Muscle of leg (tissue), 11 donors: Measurements from ENCODE around the gene INTS1. TPM values are rescaled to one million over a fixed set of nuclear protein-coding genes. Genes with fewer than 3 reads are reported as not detected.

Experiments
- DNase-seq: peaks from one replicate; pipeline ENCODE4 v3.0.0; 2013
- H3K27ac ChIP-seq: one replicate; pipeline ENCODE4 v1.5.1; 2013; ENCODE audit warnings: mild to moderate bottlenecking, low read length, control low read depth
- H3K27me3 ChIP-seq: one replicate; pipeline ENCODE4 v1.6.1; 2013; ENCODE audit warnings: low read length; ENCODE audit not compliant: control insufficient read depth, insufficient read depth
- H3K36me3 ChIP-seq: one replicate; pipeline ENCODE4 v1.6.1; 2013; ENCODE audit warnings: low read length; ENCODE audit not compliant: control insufficient read depth, insufficient read depth
- H3K4me1 ChIP-seq: one replicate; pipeline ENCODE4 v1.6.1; 2013; ENCODE audit warnings: low read length; ENCODE audit not compliant: control insufficient read depth, insufficient read depth
- H3K4me3 ChIP-seq: one replicate; pipeline ENCODE4 v1.5.1; 2013; ENCODE audit warnings: low read length, control low read depth
- H3K9me3 ChIP-seq: replicated peaks from 2 replicates; pipeline ENCODE4 v1.6.1; 2013; ENCODE audit warnings: low read depth, low read length; ENCODE audit not compliant: control insufficient read depth
- WGBS: methylation state at CpG from one replicate; pipeline ENCODE4 v1.1.5; 2013; ENCODE audit warnings: missing lambda C conversion rate; ENCODE audit not compliant: insufficient coverage; 5-methylcytosine and 5-hydroxymethylcytosine counted together
- polyA plus RNA-seq, 8 donors: library from polyadenylated mRNA; unstranded; fragments of 120-200 nt; gene quantifications; one replicate each; pipeline versions ENCODE4 v1.2.1 to v1.2.3, GENCODE V29; 2013; ENCODE audit warnings: inconsistent platforms in 1 of 8, low replicate concordance in 1 of 8; ENCODE audit not compliant: insufficient read length in 8 of 8, insufficient read depth in 1 of 8
- total RNA-seq: library from RNA; stranded (reverse); fragments of 120-200 nt; gene quantifications from one replicate; pipeline ENCODE4 v1.2.4, GENCODE V29; 2013

INTS1 gene
- total and polyA plus RNA-seq, 9 donors = 16.7 to 63.4 (median 49.9) TPM

DNA sequence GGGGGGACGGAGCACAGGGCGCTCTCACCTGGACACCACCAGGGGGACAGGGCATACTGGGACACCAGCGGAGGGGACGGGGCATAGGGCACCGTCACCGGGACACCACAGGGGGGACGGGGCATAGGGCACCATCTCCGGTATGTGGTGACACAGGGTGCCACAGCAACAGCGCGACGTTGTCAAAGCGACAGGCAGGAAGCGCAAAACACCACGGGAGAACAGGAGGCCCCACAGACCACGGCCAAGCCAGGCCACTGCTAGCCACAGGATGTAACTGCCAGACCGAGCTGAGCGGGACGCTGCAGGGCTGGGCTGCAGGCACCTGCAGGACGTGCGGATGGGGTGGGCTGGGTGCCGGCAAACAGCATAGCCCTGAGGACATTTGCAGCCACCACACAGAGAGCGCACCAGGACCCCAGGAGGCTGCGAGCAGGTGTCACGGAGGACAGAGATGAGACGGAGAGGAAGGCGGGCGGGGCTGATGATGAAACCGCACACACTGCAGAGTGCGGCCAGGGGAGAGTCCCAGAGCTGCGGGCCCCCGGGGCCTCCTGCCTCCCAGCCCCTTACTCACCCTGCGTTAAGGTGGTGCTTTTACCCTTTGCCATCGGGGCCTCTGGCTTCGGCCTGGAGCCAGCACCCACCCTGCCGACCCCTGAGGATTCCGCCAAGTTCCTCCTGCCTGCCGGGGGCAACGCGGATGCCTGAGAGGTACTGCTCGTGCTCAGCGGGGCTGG lies 62.4 kb downstream of the INTS1 start:
- H3K9me3 ChIP-seq = no peaks in the 10 kb centered on the region
- peaks cover 2% of the 10 kb centered on the region for H3K4me1 ChIP-seq
- H3K4me3 ChIP-seq = no peak overlapping the region
- no peaks in the 10 kb centered on the region for H3K27me3 ChIP-seq
- DNase-seq = no peak
- H3K27ac ChIP-seq = no peak overlapping the region
- 80% methylated on average over 40 of the region's 41 CpGs for WGBS
- no peaks in the 10 kb centered on the region for H3K36me3 ChIP-seq

DNA sequence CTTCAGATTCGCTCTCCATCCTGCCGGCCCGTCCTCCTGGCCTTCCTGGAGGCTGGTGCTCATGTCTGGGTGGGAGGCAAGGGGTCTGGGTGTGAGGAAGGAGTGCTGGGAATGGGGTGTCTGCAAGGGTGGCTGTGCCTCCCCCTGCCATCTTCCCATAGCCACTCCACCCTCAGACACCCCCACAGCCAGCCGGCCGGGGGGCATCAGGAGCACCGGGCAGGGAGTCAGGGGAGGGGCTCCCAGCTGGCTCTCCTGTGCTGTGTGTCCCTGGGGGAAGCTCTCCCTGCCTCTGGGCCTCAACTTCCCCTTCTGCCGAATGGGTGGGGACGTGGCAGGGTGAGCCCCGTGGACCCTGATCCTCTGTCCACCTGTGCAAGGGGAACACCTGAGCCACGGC lies 63.6 kb downstream of the INTS1 start:
- H3K27me3 ChIP-seq = no peaks in the 10 kb centered on the region
- WGBS = 70% methylated on average over 6 of the region's 10 CpGs
- H3K4me3 ChIP-seq = no peak overlapping the region
- H3K9me3 ChIP-seq = no peaks in the 10 kb centered on the region
- no peaks in the 10 kb centered on the region for H3K4me1 ChIP-seq
- no peaks in the 10 kb centered on the region for H3K36me3 ChIP-seq
- DNase-seq = no peak
- H3K27ac ChIP-seq = no peak overlapping the region

DNA sequence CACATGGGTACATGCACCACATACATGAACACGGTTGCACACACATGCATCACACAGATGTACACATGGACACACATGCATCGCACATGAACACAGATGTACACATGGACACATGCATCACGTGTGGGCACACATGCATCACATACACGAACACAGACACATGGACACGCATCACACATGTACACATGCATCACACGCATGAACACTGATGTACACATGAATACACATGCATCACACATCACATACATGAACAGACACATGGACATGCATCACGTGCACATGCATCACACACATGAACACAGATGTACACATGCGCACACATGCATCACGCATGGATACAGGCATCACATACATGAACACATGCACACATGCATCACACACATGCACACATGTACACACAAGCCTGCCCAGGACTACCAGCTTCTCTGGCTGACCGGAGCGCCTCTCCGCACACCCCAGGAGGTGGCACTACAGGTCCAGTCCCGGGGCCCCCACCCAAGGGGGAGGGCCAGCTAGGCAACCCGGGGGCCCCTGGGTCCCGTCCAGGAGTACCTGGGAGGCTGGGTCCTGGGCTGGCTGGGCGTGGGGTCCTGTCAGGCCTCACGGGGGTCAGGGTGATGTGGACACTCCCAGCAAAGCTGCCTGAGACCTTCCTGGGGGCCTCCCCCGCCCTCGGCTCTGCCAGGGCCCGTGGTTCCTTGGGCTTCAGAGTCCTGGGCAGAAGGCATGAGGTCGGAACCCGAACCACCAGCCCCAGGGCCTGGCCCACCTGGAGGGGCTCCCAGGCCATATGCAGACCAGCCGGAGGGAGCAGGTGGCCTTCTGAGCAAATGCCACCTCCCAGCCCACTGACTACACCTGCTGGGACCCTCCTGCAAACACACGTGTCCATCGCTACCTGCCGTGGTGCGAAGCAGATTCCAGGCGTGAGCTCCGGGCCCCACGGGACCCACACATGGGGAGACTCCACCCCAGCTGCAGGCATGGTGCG lies 64.5 kb downstream of the INTS1 start:
- H3K36me3 ChIP-seq = no peaks in the 10 kb centered on the region
- WGBS = 79% methylated on average over 29 of the region's 31 CpGs
- no peaks in the 10 kb centered on the region for H3K4me1 ChIP-seq
- no peak overlapping the region for H3K4me3 ChIP-seq
- H3K27ac ChIP-seq = no peak overlapping the region
- H3K27me3 ChIP-seq = no peaks in the 10 kb centered on the region
- no peaks in the 10 kb centered on the region for H3K9me3 ChIP-seq
- no peak for DNase-seq

DNA sequence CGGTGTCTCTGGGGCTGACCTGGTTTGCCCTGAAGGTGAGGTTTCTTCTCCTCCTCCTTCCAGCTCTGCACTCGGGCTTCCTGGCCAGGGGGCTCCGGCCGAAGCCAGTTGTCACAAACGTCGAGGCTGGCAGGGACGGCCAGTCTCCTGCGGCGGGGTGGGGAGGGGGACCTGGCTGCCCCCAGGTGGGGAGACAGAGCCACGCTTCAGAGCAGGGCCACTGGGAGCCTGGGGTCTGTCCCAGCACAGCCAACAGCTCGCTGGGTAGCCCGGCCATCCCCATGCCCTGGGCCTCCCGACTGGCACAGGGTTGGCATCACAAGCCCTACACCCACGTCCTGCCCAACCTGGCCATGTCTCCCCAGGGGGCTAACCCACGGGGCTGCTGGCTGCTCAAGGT lies 65.4 kb downstream of the INTS1 start:
- Histone ChIP-seq H3K27ac (no peak overlapping the region), H3K36me3 (no peaks in the 10 kb centered on the region)

DNA sequence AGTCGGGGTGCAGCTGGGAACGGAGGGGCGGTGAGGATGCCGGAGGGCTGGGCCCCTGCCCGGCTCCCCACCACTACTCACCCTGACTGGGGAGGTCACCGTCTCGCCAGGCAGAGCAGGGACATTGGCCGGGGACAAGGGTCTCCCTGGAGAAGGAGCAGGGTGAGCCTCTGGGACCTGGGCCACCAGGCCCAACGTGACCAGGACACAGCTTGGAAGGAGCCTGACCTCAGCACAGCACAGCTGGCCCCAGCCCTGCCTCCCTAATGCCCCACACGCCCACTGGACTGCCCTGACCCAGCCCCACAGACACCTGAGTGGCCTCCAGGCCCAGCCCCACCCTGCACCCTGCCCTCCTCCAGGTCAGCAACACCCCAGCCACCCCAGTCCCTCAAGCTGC lies 66.0 kb downstream of the INTS1 start:
- Histone ChIP-seq H3K4me1 (no peaks in the 10 kb centered on the region), H3K9me3 (no peaks in the 10 kb centered on the region), H3K27ac (no peak overlapping the region), H3K27me3 (no peaks in the 10 kb centered on the region), H3K4me3 (no peak overlapping the region), H3K36me3 (no peaks in the 10 kb centered on the region)
- WGBS = 61% methylated on average over 7 of the region's 10 CpGs
- no peak for DNase-seq

More for the DNA sequence above, 65.4 kb downstream of the INTS1 start:
- H3K27me3 ChIP-seq = no peaks in the 10 kb centered on the region
- DNase-seq = no peak
- no peak overlapping the region for H3K4me3 ChIP-seq
- H3K9me3 ChIP-seq = no peaks in the 10 kb centered on the region
- no peaks in the 10 kb centered on the region for H3K4me1 ChIP-seq
- WGBS = 58% methylated on average over 10 of the region's 15 CpGs

DNA sequence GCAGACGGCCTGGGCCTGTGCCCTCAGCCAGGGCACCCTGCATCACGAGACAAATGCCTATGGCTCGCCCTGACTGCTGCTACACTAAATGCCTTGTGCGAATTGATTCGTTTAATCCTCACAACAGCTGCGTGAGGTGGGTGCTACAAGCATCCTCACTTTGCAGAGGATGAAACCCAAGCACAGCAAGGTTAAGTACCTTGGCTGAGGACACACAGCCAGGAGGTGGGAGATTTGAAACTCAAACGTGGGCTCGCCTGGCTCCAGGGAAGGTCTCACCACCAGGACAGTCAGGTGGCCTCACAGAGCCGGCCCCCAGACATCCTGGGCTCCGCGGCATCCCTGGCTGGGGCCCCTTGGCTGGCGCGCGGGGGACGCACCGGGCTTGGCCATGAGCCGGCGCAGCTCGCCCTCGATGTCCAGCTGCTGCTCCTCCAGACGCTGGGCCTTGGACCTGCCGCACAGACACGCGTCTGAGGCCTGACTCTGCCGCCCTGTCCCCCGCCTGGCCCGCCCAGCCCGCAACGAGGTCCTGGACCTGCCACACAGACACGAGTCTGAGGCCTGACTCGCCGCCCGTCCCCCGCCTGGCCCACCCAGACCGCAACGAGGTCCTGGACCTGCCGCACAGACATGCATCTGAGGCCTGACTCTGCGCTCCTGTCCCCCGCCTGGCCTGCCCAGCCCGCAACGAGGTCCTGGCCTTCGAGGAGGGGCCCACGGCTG lies 66.9 kb downstream of the INTS1 start:
- Histone ChIP-seq H3K27ac (no peak overlapping the region), H3K4me3 (no peak overlapping the region), H3K9me3 (no peaks in the 10 kb centered on the region), H3K27me3 (peaks cover 4% of the 10 kb centered on the region), H3K36me3 (no peaks in the 10 kb centered on the region), H3K4me1 (peaks cover 3% of the 10 kb centered on the region)
- no peak for DNase-seq
- 80% methylated on average over 43 of the region's 43 CpGs for WGBS

DNA sequence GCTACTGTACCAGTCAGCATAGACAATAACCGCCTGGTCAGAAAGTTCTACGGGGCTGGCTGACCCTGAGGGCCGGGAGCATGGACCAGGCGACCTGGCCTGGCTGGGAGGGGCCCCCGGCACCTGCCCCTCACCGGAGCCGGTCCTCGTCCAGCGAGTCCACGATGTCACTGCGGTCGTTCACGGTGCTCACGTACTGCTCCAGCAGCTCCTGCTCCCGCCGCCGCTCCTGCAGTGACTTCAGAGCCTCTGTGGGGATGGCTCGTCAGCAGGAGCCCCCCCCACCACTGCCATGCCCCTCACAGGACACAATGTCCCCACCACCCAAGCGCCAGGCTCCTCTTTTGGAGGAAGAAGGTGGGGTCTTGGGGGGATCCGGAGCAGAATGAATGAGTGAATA lies 67.6 kb downstream of the INTS1 start:
- Histone ChIP-seq H3K4me3 (no peak overlapping the region), H3K4me1 (peaks cover 5% of the 10 kb centered on the region), H3K36me3 (no peaks in the 10 kb centered on the region), H3K9me3 (no peaks in the 10 kb centered on the region), H3K27me3 (peaks cover 9% of the 10 kb centered on the region), H3K27ac (no peak overlapping the region)
- DNase-seq = no peak
- WGBS = 83% methylated on average over 17 of the region's 20 CpGs

DNA sequence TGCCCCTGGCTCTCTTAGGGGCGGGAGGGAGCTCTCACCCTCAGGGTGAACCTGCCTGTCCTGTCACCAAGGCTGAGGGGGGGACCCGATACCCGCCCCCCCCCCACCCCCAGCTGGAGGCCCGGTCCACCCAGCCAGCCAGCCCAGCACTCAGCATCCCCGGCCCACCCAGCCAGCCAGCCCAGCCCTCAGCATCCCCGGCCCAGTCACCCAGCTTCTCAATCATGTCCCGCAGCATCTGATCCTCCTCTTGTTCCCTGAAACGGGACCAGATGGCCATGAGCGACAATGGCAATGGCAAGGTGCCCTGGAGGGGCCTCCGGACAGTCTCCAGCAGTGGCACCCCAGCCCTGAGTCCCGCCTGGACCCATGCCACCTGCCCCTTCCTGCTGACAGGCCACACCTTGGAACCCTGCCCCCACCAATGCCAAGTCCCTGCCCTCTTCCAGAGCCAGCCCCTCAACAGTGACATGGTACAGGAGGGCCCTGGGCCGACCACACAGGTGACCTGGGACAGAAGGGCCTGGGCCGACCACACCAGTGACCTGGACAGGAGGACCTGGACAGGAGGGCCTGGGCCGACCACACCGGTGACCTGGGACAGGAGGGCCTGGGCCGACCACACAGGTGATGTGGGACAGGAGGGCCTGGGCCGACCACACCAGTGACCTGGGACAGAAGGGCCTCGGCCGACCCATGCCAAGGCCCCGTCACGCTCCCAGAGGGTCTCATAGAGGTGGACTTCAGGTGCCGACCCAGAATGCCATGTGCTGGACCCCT lies 69.1 kb downstream of the INTS1 start:
- Histone ChIP-seq H3K4me1 (peaks cover 5% of the 10 kb centered on the region), H3K27me3 (peaks cover 22% of the 10 kb centered on the region), H3K9me3 (no peaks in the 10 kb centered on the region), H3K36me3 (no peaks in the 10 kb centered on the region), H3K4me3 (no peak overlapping the region), H3K27ac (no peak overlapping the region)
- no peak for DNase-seq
- WGBS = 92% methylated on average over 20 of the region's 22 CpGs

DNA sequence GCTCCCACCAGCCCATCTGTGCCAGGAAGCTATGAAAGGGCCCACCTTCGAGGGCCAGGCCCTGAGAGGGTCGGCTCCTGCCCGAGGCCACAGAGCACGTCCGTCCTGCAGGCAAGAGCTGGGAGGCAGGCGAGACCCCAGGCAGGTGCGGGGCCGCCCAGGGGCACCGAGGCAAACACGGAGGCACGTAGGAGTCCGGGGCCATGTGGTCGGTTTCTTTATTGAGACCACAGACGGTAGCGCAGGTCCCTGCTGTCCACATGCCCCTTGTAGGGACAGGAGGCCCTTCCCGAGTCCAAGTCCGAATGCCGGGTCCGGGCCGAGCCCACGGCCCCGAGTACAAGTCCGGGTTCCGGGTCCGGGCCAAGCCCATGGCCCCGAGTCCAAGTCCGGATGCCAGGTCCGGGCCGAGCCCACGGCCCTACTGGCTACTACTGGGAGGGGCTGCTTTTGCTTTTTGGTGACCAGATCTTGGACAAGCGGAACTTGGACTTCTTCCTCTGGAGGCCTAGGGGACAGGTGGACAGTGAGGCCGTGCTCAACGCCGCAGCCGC lies 69.9 kb downstream of the INTS1 start:
- WGBS = 83% methylated on average over 34 of the region's 35 CpGs
- no peak for DNase-seq

More for the DNA sequence above, 69.9 kb downstream of the INTS1 start:
- Histone ChIP-seq H3K27ac (no peak overlapping the region), H3K9me3 (no peaks in the 10 kb centered on the region), H3K27me3 (peaks cover 26% of the 10 kb centered on the region), H3K36me3 (no peaks in the 10 kb centered on the region), H3K4me3 (no peak overlapping the region), H3K4me1 (peaks cover 8% of the 10 kb centered on the region)
